GM23248 (cell line): ENCODE data around the gene CDC34.

ENCODE experiments used
- EZH2 ChIP-seq: fragments of 200-600 bp; sonication (generic); IDR thresholded peaks from 2 replicates; pipeline ENCODE4 v1.6.1; 2018; ENCODE audit warnings: antibody characterized with exemption, mild to moderate bottlenecking; ENCODE audit not compliant: insufficient read depth, poor library complexity, severe bottlenecking
- EZH2phosphoT487 ChIP-seq: fragments of 200-600 bp; sonication (generic); IDR thresholded peaks from 2 replicates; pipeline ENCODE4 v1.6.1; 2018; ENCODE audit warnings: antibody characterized with exemption, moderate library complexity, mild to moderate bottlenecking, low read depth; ENCODE audit not compliant: insufficient read depth

GRCh38 chr19:540867-541637 is 9.5 kb downstream of the CDC34 start:
- TF ChIP-seq EZH2phosphoT487 (no peak), EZH2 (no peak)
